NCI-H2107 treated with DMSO at 0.1 percent for 48 hours (cell line): ENCODE results near the gene DNAI7.

Source experiments
- DNase-seq: peaks from one replicate; lab custom pipeline; 2025; ENCODE audit not compliant: unreplicated experiment; lab: John Stamatoyannopoulos, UW

DNAI7 gene

GRCh38 chr12:25184132-25184531 is 10.8 kb downstream of the DNAI7 start:
- DNase-seq, result no peak

- no peak for DNase-seq
Observed at GRCh38 chr12:25182765-25183164, 12.2 kb downstream of the DNAI7 start.

- no peak for DNase-seq
Observed at GRCh38 chr12:25162866-25163265, 32.1 kb downstream of the DNAI7 start.

GRCh38 chr12:25156061-25156460 is 38.9 kb downstream of the DNAI7 start:
- DNase-seq, result no peak

GRCh38 chr12:25155022-25155576 is 39.9 kb downstream of the DNAI7 start:
- peak; percentile 41 for DNase-seq

GRCh38 chr12:25152055-25152454 is 42.9 kb downstream of the DNAI7 start:
- DNase-seq, result no peak

- DNase-seq, result no peak
Observed at GRCh38 chr12:25151476-25151875, 43.5 kb downstream of the DNAI7 start.

- no peak for DNase-seq
Observed at GRCh38 chr12:25146686-25147085, 48.3 kb downstream of the DNAI7 start.

- DNase-seq, result no peak
Observed at GRCh38 chr12:25135531-25136154, 59.3 kb downstream of the DNAI7 start.

GRCh38 chr12:25131270-25131669 is 63.7 kb downstream of the DNAI7 start:
- DNase-seq, result no peak

GRCh38 chr12:25130741-25131188 is 64.2 kb downstream of the DNAI7 start:
- DNase-seq, result no peak

GRCh38 chr12:25126746-25127145 is 68.2 kb downstream of the DNAI7 start:
- DNase-seq, result no peak

- no peak for DNase-seq
Observed at GRCh38 chr12:25126101-25126500, 68.9 kb downstream of the DNAI7 start.

GRCh38 chr12:25124493-25124892 is 70.5 kb downstream of the DNAI7 start:
- DNase-seq, result no peak

- no peak for DNase-seq
Observed at GRCh38 chr12:25123126-25123525, 71.8 kb downstream of the DNAI7 start.

GRCh38 chr12:25121916-25122315 is 73.0 kb downstream of the DNAI7 start:
- no peak for DNase-seq

GRCh38 chr12:25121110-25121509 is 73.8 kb downstream of the DNAI7 start:
- DNase-seq, result no peak

- DNase-seq, result no peak
Observed at GRCh38 chr12:25119020-25119419, 75.9 kb downstream of the DNAI7 start.

GRCh38 chr12:25115677-25116076 is 79.3 kb downstream of the DNAI7 start:
- no peak for DNase-seq

GRCh38 chr12:25113651-25114050 is 81.3 kb downstream of the DNAI7 start:
- DNase-seq, result no peak

GRCh38 chr12:25110260-25110659 is 84.7 kb downstream of the DNAI7 start:
- DNase-seq, result no peak

GRCh38 chr12:25107920-25108319 is 87.0 kb downstream of the DNAI7 start:
- no peak for DNase-seq

GRCh38 chr12:25106818-25107217 is 88.1 kb downstream of the DNAI7 start:
- no peak for DNase-seq
